ENCODE results near the gene BSPRY.

DNA sequence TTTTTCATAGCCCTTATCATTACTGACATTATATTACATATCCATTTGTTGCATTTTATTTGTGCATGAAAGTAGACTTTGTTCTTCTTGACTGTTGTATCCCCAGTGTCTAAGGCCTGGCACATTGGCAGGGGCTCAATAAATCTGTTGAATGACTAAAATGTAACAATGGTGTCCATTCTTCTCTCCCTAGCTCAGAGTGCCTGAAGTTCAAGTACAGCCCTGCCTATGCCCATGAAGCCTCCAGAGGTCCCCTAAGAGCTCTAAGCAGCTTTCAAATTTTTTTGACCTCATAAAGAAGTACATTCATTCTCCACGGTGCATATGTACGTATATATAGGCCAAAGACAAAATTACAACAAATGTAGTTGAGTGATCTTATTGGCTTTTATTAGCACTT lies 4.2 kb upstream of the BSPRY start:
- no peak for TF ChIP-seq POLR2A (IDR thresholded peaks at IDR 0.05)
- TF ChIP-seq, protein P1, sequence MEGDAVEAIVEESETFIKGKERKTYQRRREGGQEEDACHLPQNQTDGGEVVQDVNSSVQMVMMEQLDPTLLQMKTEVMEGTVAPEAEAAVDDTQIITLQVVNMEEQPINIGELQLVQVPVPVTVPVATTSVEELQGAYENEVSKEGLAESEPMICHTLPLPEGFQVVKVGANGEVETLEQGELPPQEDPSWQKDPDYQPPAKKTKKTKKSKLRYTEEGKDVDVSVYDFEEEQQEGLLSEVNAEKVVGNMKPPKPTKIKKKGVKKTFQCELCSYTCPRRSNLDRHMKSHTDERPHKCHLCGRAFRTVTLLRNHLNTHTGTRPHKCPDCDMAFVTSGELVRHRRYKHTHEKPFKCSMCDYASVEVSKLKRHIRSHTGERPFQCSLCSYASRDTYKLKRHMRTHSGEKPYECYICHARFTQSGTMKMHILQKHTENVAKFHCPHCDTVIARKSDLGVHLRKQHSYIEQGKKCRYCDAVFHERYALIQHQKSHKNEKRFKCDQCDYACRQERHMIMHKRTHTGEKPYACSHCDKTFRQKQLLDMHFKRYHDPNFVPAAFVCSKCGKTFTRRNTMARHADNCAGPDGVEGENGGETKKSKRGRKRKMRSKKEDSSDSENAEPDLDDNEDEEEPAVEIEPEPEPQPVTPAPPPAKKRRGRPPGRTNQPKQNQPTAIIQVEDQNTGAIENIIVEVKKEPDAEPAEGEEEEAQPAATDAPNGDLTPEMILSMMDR (IDR thresholded peaks at IDR 0.05) = no peak

All from uterus (tissue), 2 donors.